Gastrocnemius medialis (tissue), 4 donors: ENCODE results near the gene ETS2. TPM values are rescaled to one million over a fixed set of nuclear protein-coding genes. Genes with fewer than 3 reads are reported as not detected.

Source experiments
- ATAC-seq, 2 donors: fragments of 150-250 bp; one replicate each; pipeline ENCODE4 v1.9.1; 2016
- DNase-seq, 2 donors: peaks; one replicate each; pipeline ENCODE4 v3.0.0-alpha.2; 2019
- H3K27ac ChIP-seq, 4 donors: fragments of 200-600 bp; sonication (generic); 1 replicate in 1 of 4; 2 replicates in 3 of 4; pipeline ENCODE4 v1.5.1; 2016 to 2018; ENCODE audit warnings: mild to moderate bottlenecking in 2 of 4, moderate library complexity in 1 of 4
- H3K27me3 ChIP-seq, 3 donors: fragments of 200-600 bp; sonication (generic) in 2 of 3; 1 replicate in 1 of 3; 2 replicates in 2 of 3; pipeline versions ENCODE4 v1.5.1 to v1.6.0; 2016 to 2019; ENCODE audit warnings: mild to moderate bottlenecking in 1 of 3, moderate library complexity in 1 of 3
- H3K36me3 ChIP-seq, 2 donors: fragments of 200-600 bp; sonication (generic) in 1 of 2; one replicate each; pipeline ENCODE4 v1.5.1; 2017 to 2018
- H3K4me1 ChIP-seq, 2 donors: fragments of 200-600 bp; sonication (generic) in 1 of 2; one replicate each; pipeline ENCODE4 v1.5.1; 2016 to 2017; ENCODE audit warnings: mild to moderate bottlenecking in 2 of 2
- H3K4me3 ChIP-seq, 4 donors: fragments of 200-600 bp; sonication (generic) in 3 of 4; 1 replicate in 1 of 4; 2 replicates in 3 of 4; pipeline ENCODE4 v1.5.1; 2016 to 2019; ENCODE audit warnings: mild to moderate bottlenecking in 2 of 4
- H3K9me3 ChIP-seq, 3 donors: fragments of 200-600 bp; sonication (generic) in 2 of 3; 1 replicate in 1 of 3; 2 replicates in 2 of 3; pipeline ENCODE4 v1.5.1; 2016 to 2019
- POLR2A ChIP-seq, 2 donors: fragments of 450-650 bp; IDR thresholded peaks; one replicate each; pipeline ENCODE4 v1.6.1; 2017; ENCODE audit warnings: antibody characterized with exemption in 2 of 2, mild to moderate bottlenecking in 2 of 2, moderate library complexity in 2 of 2
- in situ Hi-C, 4 donors: fragments of 200-750 bp; cut with MboI; loops; one replicate each; pipeline versions ENCODE4 v1.15.0 to v1.8.0; 2017; ENCODE audit warnings: low sequenced_read_pairs in 4 of 4
- intact Hi-C: fragments of 100-400 bp; cut with DNase I; formaldehyde crosslinking; loops from one replicate; pipeline ENCODE4 v1.15.1; 2023; ENCODE audit warnings: low total_unique reads
- total RNA-seq, 4 donors: library from RNA; depleted of rRNA; stranded (reverse); fragments of >200 nt; gene quantifications; one replicate each; pipeline versions ENCODE4 v1.1.0 to v1.2.3, GENCODE V29; 2016
- TF ChIP-seq, protein P1 (sequence below), 5 experiments: fragments of 450-650 bp in 3 of 5; fragments of 200-600 bp in 2 of 5; sonication (generic) in 2 of 5; IDR thresholded peaks in 4 of 5; conservative IDR thresholded peaks in 1 of 5; 1 replicate in 4 of 5; 2 replicates in 1 of 5; pipeline ENCODE4 v1.5.1; 2016 to 2019; ENCODE audit warnings: antibody characterized with exemption in 5 of 5, mild to moderate bottlenecking in 3 of 5, moderate library complexity in 3 of 5

The ETS2 gene
- total RNA-seq, 4 donors from 2014 or later, result 51.5 to 136 (median 59.3) TPM

DNA sequence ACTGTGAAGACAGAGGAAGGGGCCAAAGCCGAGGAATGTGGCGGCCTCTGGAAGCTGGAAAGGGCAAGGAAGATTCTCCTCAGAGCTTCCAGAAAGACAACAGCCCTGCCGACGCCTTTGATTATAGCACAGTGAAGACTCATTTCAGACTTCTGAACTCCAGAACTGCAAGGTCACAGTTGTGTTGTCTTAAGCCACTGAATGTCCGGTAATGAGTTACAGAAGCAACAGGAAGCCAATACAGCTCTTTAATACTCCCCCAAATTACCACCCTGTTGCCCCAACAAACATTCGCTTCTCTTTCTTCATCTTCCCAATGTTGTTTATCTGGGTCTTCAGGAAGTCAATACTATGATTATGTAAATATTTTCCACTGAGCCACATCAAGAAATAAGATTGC lies 44.0 kb downstream of the ETS2 start:
- Histone ChIP-seq H3K4me3 (no peak overlapping the region), H3K9me3 (no peaks in the 10 kb centered on the region), H3K36me3 (no peaks in the 10 kb centered on the region), H3K4me1 (peaks cover 5 to 32% of the 10 kb centered on the region in 2 donors), H3K27me3 (no peaks in the 10 kb centered on the region), H3K27ac (peak overlapping the region in 2 of 4 donors; percentile 18 to 44)
- no peak for ATAC-seq
- in situ Hi-C loops (no loop called here), intact Hi-C loops (loop anchor here (5.0 kb wide), 1 partner anchor 42 kb away; the partner anchor contains the start of gene ETS2)
- TF ChIP-seq, protein P1, sequence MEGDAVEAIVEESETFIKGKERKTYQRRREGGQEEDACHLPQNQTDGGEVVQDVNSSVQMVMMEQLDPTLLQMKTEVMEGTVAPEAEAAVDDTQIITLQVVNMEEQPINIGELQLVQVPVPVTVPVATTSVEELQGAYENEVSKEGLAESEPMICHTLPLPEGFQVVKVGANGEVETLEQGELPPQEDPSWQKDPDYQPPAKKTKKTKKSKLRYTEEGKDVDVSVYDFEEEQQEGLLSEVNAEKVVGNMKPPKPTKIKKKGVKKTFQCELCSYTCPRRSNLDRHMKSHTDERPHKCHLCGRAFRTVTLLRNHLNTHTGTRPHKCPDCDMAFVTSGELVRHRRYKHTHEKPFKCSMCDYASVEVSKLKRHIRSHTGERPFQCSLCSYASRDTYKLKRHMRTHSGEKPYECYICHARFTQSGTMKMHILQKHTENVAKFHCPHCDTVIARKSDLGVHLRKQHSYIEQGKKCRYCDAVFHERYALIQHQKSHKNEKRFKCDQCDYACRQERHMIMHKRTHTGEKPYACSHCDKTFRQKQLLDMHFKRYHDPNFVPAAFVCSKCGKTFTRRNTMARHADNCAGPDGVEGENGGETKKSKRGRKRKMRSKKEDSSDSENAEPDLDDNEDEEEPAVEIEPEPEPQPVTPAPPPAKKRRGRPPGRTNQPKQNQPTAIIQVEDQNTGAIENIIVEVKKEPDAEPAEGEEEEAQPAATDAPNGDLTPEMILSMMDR (IDR thresholded peaks at IDR 0.05 in 4 of 5, conservative IDR thresholded peaks at IDR 0.05 in 1 of 5), result no peak
- no peak for TF ChIP-seq POLR2A (IDR thresholded peaks at IDR 0.05)
- no peak for DNase-seq

GRCh38 chr21:38850277-38850951 lies 44.7 kb downstream of the ETS2 start:
- no peaks in the 10 kb centered on the region for H3K36me3 ChIP-seq
- no peaks in the 10 kb centered on the region for H3K9me3 ChIP-seq
- DNase-seq (no peak), ATAC-seq (no peak)
- TF ChIP-seq POLR2A (IDR thresholded peaks at IDR 0.05), result no peak
- TF ChIP-seq, protein P1 (IDR thresholded peaks at IDR 0.05 in 4 of 5, conservative IDR thresholded peaks at IDR 0.05 in 1 of 5), result no peak
- peak overlapping the region in 2 of 4 donors; percentile 44 to 87 for H3K27ac ChIP-seq
- intact Hi-C loops, result loop anchor here (5.0 kb wide), 1 partner anchor 43 kb away; the partner anchor contains the start of gene ETS2
- H3K27me3 ChIP-seq, result no peaks in the 10 kb centered on the region
- no peak overlapping the region for H3K4me3 ChIP-seq
- in situ Hi-C loops, result no loop called here
- peaks cover 5 to 32% of the 10 kb centered on the region in 2 donors for H3K4me1 ChIP-seq

DNA sequence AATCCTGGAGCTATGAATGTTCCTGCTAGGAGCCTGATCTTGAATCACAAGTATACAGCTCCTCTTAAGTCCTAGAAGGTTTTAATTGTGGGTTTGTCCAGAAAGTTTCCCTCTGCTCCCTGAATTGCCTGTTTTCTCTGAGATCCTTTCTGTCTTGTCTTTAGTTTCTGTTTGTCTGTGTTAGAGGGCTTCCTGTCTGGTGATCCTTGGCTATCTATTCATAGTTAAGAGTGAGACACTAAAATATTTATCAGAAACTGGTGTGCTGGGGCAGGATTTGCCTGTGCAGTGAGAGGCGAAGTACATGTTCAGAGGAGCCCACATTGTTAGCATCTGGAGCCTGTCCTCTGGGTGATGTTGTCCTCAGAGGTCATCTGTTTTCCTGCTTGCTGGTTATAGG lies 45.4 kb downstream of the ETS2 start:
- H3K27me3 ChIP-seq, result no peaks in the 10 kb centered on the region
- H3K27ac ChIP-seq, result peak overlapping the region in 3 of 4 donors; percentile 29 to 87 (median 44)
- intact Hi-C loops, result loop anchor here (5.0 kb wide), 1 partner anchor 44 kb away; the partner anchor contains the start of gene ETS2
- no peaks in the 10 kb centered on the region for H3K9me3 ChIP-seq
- no peak overlapping the region for H3K4me3 ChIP-seq
- peaks cover 5 to 32% of the 10 kb centered on the region in 2 donors for H3K4me1 ChIP-seq
- ATAC-seq (no peak), DNase-seq (no peak)
- TF ChIP-seq, protein P1 (IDR thresholded peaks at IDR 0.05 in 4 of 5, conservative IDR thresholded peaks at IDR 0.05 in 1 of 5), result no peak
- TF ChIP-seq POLR2A (IDR thresholded peaks at IDR 0.05), result no peak
- in situ Hi-C loops, result no loop called here
- H3K36me3 ChIP-seq, result no peaks in the 10 kb centered on the region

GRCh38 chr21:38852278-38852677 lies 46.5 kb downstream of the ETS2 start:
- in situ Hi-C loops, result no loop called here
- no peak overlapping the region for H3K4me3 ChIP-seq
- ATAC-seq, result peak; percentile 9 to 41

More at GRCh38 chr21:38852278-38852677, 46.5 kb downstream of the ETS2 start:
- H3K27me3 ChIP-seq, result no peaks in the 10 kb centered on the region
- H3K4me1 ChIP-seq, result peaks cover 13 to 38% of the 10 kb centered on the region in 2 donors
- intact Hi-C loops, result loop anchor here (2.0 to 5.0 kb wide), 2 partner anchors 45 to 235 kb away; partner anchors contain the start of gene ETS2
- TF ChIP-seq POLR2A (IDR thresholded peaks at IDR 0.05), result no peak
- TF ChIP-seq, protein P1 (IDR thresholded peaks at IDR 0.05 in 4 of 5, conservative IDR thresholded peaks at IDR 0.05 in 1 of 5), result no peak
- no peaks in the 10 kb centered on the region for H3K9me3 ChIP-seq
- H3K27ac ChIP-seq, result peak overlapping the region; percentile 86 to 88 (median 86)
- H3K36me3 ChIP-seq, result no peaks in the 10 kb centered on the region
- peak; percentile 28 to 51 for DNase-seq
